Measurements from ENCODE around the gene MYO18B.

MYO18B gene

DNA sequence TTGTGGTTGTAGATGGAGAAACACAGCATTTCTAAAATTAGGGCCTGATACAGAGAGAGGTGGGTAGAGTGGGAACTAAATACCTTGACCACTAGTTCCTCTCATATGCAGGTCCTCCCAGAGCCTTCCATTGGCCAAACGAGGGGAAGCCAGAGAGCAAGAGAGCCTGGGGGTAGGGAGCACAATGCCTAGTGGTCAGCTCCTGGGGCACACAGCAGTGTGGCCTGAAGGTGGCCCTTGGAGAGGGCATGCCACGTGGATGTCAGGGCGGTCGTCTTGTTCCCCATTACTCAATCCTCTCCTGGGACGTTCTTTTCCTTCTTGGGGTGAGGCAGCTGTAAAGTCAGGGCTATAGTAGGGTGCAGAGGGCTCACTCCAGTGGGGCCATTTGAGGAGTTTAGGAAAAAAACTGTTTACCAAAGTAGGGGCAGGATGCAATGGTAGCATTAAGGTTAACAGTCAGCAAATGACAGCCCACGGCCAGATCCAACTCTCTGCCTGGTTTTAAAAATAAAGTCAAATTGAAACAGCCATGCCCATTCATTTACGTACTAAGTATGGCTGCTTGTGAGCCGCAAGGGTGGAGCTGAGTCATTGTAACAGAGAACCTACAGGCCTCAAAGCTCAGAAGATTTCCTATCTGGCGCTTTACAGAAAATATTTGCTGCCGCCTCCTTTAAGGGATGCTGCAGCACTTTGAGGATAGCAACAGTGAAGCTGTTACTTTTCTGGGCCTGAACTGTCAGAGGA is 7.6 kb downstream of the MYO18B start:
- no peak for DNase-seq

DNA sequence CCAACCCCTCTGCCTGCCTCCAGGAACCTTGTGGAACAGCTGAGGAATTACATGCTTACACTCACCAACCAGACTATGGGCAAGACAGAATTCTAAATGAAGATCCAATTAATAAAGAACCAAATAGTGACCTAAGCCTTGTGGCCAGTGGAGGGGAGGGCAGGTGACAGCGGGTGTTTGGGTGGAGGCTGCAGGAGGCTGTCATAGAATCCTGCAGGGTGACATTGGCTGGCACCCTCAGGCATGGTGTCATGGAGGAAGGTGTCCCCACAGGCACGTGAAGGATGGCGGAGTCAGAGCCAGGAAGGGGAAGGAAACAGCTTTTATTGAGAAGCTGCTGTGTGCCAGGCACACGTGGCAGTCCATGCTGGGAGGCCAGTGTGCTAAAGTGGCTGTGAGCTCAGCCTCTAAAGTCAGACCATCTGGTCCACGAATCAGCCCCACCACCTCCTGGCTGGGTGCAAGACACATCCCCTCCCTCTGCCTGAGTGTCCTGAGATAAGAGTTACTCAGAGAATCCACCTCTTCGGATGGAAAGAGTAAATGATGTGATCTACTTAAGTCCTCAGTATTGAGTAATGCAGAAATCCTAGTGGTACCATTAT is 8.7 kb downstream of the MYO18B start:
- peak; percentile 27 to 52 (median 48) for DNase-seq

DNA sequence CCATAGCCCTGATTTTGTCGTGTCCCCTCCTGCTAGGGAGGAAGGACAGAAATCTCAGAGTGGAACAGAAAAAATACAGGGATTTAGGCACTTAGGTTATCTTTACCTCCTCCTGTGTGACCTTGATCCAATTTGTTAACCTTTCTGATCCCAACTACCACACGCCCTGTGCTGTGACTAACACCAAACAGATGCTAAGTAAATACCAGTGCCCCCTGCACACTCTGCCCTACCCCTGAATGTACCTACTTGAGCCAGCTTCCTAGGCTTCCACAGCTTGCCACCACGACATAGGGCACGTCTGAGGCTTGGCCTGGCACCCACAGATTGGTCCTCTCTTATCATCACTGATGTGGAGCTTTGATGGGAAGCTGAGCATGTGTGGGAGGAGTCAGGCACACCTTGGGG is 9.2 kb downstream of the MYO18B start:
- DNase-seq, result no peak

DNA sequence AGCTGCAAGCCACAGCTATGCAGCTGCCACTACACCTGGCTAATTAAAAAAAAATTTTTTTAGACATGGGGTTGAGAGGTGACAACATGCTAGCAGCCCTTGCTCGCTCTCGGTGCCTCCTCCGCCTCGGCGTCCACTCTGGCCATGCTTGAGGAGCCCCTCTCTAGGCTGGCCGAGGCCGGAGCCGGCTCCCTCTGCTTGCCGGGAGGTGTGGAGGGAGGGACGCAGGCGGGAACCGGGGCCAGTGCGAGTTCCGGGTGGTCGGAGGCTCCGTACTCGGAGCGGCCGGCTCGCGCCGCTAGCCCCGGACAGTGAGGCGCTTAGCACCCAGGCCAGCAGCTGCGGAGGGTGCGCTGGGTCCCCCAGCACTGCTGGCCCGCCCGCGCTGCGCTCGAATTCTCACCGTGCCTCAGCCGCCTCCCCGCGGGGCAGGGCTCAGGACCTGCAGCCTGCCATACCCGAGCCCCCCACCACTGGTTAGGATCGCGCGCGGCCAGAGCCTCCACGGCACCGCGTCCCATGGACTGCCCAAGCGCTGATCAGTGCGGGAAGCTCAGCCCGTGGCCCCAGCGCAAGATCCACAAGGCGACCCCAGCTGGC is 10.7 kb downstream of the MYO18B start:
- DNase-seq, result no peak

DNA sequence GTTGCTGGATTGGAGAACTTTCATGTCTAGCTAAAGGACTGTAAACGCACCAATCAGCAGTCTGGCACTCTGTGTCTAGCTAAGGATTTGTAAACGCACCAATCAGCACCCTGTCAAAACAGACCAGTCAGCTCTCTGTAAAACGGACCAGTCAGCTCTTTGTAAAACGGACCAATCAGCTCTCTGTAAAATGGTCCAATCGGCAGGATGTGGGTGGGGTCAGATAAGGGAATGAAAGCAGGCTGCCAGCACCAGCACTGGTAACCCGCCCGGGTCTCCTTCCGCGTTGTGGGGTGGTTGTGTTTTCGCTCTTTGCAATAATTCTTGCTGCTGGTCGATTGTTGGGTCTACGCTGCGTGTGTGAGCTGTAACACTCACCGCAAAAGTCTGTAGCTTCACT is 11.3 kb downstream of the MYO18B start:
- DNase-seq, result no peak

GRCh38 chr22:25754527-25755202 is 12.7 kb downstream of the MYO18B start:
- no peak for DNase-seq

DNA sequence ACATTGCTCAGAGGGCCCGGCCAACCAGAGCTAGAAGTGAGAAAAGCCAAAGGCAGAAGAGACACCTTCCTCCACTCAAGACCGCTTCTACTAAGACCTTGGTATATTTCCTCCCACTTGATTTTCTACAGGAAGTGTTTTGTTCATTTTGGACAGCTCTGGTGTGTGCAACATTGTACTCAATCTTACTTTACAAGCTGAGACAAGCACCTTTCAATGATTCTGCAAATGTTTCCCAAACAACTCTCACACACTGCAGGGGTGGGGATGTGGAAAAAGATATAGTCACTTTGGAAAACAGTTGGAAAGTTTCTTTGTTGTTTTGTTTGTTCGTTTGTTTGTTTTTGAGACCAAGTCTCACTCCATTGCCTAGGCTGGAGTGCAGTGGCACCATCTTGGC is 15.7 kb downstream of the MYO18B start:
- peak in 2 of 4 experiments; percentile 13 to 14 for DNase-seq

- no peak for DNase-seq
Observed at GRCh38 chr22:25758316-25758715, 16.3 kb downstream of the MYO18B start.

DNA sequence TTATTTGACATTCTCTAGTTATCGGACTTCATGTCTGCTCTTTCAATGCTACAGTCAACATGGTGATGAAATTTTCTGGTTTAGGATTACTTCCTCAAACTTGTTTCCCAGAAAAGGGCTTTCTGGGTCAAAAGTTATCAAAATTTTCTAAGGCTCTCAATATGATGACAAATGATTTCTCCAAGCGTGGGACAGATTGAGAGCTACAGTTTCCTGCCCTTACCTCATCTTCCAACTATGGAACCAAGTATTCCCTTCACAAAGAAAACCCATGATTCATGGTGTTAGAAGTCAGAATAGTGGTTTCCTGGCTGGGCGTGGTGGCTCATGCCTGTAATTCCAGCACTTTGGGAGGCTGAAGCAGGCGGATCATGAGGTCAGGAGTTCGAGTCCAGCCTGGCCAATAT is 17.8 kb downstream of the MYO18B start:
- peak; percentile 68 to 95 (median 79) for DNase-seq

- no peak for DNase-seq
Observed at GRCh38 chr22:25760294-25760693, 18.3 kb downstream of the MYO18B start.

GRCh38 chr22:25760848-25761595 is 19.0 kb downstream of the MYO18B start:
- DNase-seq, result no peak

GRCh38 chr22:25762147-25762546 is 20.2 kb downstream of the MYO18B start:
- no peak for DNase-seq

DNA sequence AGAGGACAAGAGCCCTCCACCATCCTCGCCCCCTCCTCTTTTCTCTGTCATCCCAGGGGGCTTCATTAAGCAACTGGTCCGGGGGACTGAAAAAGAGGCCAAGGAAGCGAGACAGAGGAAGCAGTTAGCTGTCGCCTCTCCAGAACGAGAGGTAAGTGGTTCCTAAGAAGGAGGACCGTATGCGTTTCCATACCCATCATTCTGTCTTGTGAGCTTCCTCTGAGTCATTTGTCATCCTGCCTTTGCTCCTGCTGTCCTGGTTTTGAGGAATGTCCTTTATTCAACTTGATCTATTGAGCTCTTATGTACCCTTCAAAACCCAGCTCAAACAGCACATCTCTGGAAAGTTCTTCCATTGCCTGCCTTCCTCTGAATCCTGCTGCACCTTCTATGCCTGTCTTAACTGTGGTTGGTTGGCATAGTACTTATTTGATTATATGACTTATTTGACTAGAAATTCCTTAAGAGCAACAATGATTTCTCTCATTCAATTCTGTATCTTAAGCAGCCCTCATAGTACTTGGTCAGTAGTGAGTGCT is 21.3 kb downstream of the MYO18B start:
- no peak for DNase-seq

DNA sequence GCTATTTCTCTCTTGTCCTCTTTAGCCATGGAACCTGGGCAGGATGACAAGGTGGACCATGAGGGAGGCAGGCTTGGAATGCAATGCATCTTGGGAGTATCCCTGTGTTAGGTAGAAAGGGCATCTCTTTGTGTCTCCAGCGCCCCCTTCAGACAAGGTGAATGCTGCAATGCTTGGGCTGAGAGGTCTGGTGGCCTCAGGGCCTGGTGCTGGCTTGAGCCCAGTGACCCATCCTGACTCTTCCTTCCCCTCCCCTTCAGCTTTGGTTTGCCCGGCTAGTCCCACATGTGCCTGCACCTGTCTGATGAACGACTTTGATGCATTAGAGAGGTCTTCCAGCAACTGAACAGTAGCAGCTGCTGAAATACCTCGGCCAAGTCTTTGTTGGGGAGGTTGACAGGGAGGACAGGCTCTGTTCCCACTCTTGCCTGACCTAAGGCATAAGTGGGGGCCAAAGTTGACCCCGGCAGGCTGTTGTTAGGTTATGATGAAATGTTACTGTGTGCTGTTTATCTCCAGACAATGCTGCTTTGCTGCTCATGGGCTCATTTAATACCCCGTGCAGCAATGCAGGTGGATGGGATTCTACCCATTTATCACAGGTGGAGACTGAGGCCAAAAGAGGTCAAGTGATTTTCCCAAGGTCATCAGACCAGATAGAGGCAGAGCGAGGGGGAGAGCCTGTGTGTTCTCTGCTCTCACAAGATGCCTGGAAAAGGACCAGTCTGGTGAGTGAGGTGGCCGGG is 22.5 kb downstream of the MYO18B start:
- peak in 1 of 4 experiments; percentile 2 for DNase-seq

- DNase-seq, result no peak
Observed at GRCh38 chr22:25765016-25765367, 23.0 kb downstream of the MYO18B start.

DNA sequence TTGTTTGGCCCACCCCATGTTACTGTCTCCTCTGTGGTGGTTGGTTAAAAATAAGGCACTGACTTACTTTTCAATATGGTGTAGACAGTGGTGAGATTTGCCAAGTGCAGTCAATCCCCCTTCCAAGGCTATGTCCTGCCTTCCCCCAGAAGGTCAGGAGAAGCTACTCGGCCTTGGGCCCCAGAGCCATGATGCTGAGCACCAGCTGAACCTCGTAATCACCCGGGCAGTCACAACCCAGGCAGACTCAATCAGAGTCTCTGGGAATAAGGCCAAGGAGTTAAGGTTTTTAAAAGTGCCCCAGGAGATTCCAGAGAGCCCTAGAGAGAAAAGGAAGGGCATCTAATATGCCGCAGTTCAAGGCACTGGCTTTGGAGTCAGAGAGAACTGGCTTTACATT is 23.8 kb downstream of the MYO18B start:
- DNase-seq, result no peak

DNA sequence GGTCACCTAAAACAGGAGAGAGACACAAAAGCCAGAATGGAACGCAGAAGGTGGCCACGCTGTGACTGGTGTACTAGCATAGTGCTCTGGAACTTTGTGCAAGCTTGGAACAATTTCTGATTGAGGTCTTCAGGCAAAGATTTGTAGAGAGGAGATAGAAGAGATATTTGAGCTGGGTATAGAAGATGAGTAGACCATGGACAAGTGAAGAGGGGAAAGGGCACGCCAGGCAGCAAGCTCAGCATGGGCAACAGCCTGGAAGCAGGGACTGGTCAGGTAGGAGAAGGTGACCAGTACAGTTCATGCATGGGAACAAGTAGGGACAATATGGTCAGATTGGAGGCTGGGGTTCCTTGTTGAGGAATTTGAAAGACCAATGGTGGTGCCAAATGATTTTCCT is 24.4 kb downstream of the MYO18B start:
- no peak for DNase-seq

- no peak for DNase-seq
Observed at GRCh38 chr22:25770333-25770732, 28.3 kb downstream of the MYO18B start.

- no peak for DNase-seq
Observed at GRCh38 chr22:25772288-25772687, 30.3 kb downstream of the MYO18B start.

DNA sequence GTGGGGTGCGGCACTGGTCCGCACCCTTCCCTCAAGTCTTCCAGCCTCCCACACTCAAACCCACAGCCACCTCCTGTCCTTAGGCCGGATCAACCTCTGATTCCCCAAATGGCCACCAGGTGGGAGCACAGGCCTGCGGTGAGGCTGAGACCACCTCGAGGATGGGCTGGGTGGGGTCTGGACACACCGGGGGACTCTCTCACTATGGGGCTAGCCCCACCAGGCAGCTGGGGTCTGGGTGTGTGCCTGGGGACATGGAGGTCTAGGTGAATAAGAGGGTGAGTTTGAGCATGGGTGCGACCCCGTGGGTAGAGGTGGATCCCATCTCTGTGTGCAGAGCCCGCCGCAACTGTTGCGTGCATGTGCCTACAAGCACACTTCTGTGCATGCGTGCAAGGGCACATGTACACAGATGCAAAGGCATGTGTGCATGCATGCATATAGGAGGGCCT is 32.6 kb downstream of the MYO18B start:
- no peak for DNase-seq

DNA sequence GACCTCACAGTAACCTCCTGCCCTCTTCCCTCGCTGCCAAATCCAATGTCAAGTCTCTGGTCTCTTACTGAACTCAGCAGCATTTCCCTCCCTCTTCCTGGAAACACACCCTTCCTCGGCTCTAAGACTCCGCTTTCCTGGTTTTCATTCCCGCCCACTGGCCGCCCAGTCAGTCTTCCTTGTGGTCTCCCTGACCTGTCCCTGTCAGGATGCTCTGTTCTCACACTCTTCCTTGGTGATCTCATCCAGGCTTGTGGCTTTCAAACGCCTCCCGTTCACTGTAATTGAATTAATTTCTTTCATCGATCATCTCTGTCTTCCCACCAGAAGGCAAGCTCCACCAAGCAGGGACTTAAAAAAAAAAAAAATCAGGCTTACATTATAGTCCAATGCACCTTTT is 33.5 kb downstream of the MYO18B start:
- DNase-seq, result no peak

- DNase-seq, result no peak
Observed at GRCh38 chr22:25777411-25777810, 35.4 kb downstream of the MYO18B start.

Measured in suppressor macrophage (primary cell).